HG03354 (cell line): ENCODE data around the gene AQP11.

Source experiments
- ATAC-seq: cut with Tn5 transposase; IDR thresholded peaks from one replicate; pipeline ENCODE4 v1.9.1; 2021; ENCODE audit warnings: mild to moderate bottlenecking; ENCODE audit not compliant: unreplicated experiment, poor library complexity, severe bottlenecking

AQP11 gene

GRCh38 chr11:77654770-77655434 lies 65.1 kb downstream of the AQP11 start:
- no peak for ATAC-seq

DNA sequence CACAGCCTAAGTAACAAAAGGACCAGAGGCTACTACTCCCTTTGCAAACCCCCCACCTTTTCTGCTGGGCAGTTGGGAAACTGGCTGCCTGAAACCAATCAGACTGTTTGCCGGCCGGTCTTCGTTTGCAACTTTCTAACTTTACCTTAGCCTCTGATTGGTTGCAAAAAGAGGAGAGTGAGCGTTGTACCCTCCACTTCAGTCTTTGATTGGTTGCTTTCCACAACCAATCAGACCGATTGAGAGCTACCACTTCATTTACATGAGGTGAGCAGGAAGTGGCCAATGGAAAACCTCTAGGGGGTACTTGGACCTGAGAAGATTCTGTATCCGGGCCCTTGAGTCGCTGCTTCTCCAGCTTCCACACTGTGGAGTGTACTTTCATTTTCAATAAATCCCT lies 66.6 kb downstream of the AQP11 start:
- no peak for ATAC-seq

DNA sequence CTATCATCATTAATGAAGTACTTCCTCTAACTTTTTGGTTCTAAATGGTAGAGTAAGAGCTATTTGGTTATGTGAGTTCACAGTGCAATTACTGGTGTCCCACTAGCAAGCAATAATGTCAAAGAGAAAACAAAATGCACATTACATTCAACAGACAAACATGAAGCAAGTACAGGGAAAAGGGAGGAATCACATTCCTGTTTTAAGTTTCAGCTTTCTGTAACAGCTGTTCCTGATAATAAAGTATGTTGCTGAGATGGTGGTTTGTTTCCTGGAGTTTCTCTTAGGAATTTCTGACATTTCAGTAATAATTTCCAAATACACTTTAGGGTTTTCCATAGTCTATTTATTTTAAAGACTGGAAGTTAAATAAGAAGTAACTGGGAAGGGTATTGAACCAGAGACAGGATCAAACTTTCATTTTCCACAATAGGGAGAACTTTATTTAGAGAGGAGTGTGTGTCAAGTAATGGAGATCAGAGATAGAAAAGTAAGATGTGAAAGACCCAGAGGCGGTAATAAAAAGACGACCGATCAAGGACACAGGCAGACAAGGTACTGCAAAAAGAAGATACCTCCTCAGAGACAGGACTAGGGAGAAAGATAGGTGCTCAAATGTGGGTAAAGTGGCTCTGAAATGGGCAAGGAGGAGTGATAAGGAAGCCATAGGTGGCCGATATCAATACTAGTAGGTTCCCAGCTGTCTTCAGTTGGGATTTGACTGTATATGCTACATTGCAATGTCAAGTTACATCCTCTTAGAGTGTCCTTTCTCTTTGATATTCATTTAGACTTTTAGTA lies 68.7 kb downstream of the AQP11 start:
- no peak for ATAC-seq
